Left lung (tissue), 10 donors: ENCODE data around the gene CTNNA3. TPM values are rescaled to one million over a fixed set of nuclear protein-coding genes. Genes with fewer than 3 reads are reported as not detected.

Experiments used
- ATAC-seq: fragments of 200-7000 bp; cut with Tn5 transposase; one replicate; pipeline ENCODE4 v1.9.1; 2020; ENCODE audit warnings: moderate library complexity
- DNase-seq, 4 donors: peaks; one replicate each; pipeline ENCODE4 v3.0.0-alpha.2; 2013 to 2020
- H3K27ac ChIP-seq, 2 donors: fragments of 200-600 bp; sonication (generic) in 1 of 2; one replicate each; pipeline versions ENCODE4 v1.5.0 to v1.8.0; 2020 to 2021
- H3K27me3 ChIP-seq, 2 donors: fragments of 200-600 bp; sonication (generic) in 1 of 2; one replicate each; pipeline versions ENCODE4 v1.5.0 to v1.8.0; 2020 to 2021
- H3K36me3 ChIP-seq, 2 donors: fragments of 200-600 bp; sonication (generic) in 1 of 2; one replicate each; pipeline versions ENCODE4 v1.5.0 to v1.8.0; 2020 to 2021
- H3K4me1 ChIP-seq, 2 donors: fragments of 200-600 bp; one replicate each; pipeline ENCODE4 v1.8.0; 2021
- H3K4me3 ChIP-seq, 2 donors: fragments of 200-600 bp; sonication (generic) in 1 of 2; one replicate each; pipeline versions ENCODE4 v1.5.0 to v1.8.0; 2020 to 2021; ENCODE audit warnings: mild to moderate bottlenecking in 1 of 2
- H3K9me3 ChIP-seq, 2 donors: fragments of 200-600 bp; sonication (generic) in 1 of 2; one replicate each; pipeline versions ENCODE4 v1.5.0 to v1.8.0; 2020 to 2021
- CTCF ChIP-seq, 2 donors: fragments of 200-600 bp; sonication (generic) in 1 of 2; IDR thresholded peaks; one replicate each; pipeline versions ENCODE4 v1.5.0 to v1.8.0; 2021; ENCODE audit warnings: antibody characterized with exemption in 2 of 2
- intact Hi-C, 2 donors: fragments of 100-400 bp; cut with DNase I; formaldehyde crosslinking; loops; one replicate each; pipeline versions ENCODE4 v1.11.2 to v1.14.2; 2022
- polyA plus RNA-seq, 6 donors: library from polyadenylated mRNA; unstranded; fragments of 120-200 nt; gene quantifications; one replicate each; pipeline ENCODE4 v1.2.1, GENCODE V29; 2013; ENCODE audit not compliant: insufficient read length in 6 of 6
- total RNA-seq, 2 donors: library from RNA; stranded (reverse); fragmentation: NEBNext Ultra II Directional; extraction: Animal tissue kit (Norgen Biotek cat#: 25700); gene quantifications; one replicate each; pipeline ENCODE4 v1.2.1, GENCODE V29; 2021
- donor health status: DM: no; HTN: yes; CAD: no.
- donor health status: DM: no; HTN: no; CAD: no.

The CTNNA3 gene
- total and polyA plus RNA-seq, 8 donors = 1.1 to 8.2 (median 6.6) TPM; not detected in 1

- H3K27ac ChIP-seq = no peak overlapping the region
- H3K27me3 ChIP-seq = no peaks in the 10 kb centered on the region
- ATAC-seq = no peak
- no peak overlapping the region for H3K4me3 ChIP-seq
- intact Hi-C loops = no loop called here
- no peak for TF ChIP-seq CTCF (IDR thresholded peaks at IDR 0.05)
- no peaks in the 10 kb centered on the region for H3K36me3 ChIP-seq
- no peaks in the 10 kb centered on the region for H3K4me1 ChIP-seq
- no peaks in the 10 kb centered on the region for H3K9me3 ChIP-seq
- no peak for DNase-seq
Measured at GRCh38 chr10:66501356-66501755, 1194.6 kb downstream of the CTNNA3 start.

- no peak for TF ChIP-seq CTCF (IDR thresholded peaks at IDR 0.05)
- DNase-seq (no peak), ATAC-seq (no peak)
- Histone ChIP-seq H3K9me3 (peaks cover 0 to 3% of the 10 kb centered on the region in 2 donors), H3K4me3 (no peak overlapping the region), H3K27ac (no peak overlapping the region), H3K4me1 (no peaks in the 10 kb centered on the region), H3K27me3 (no peaks in the 10 kb centered on the region), H3K36me3 (no peaks in the 10 kb centered on the region)
- intact Hi-C loops = no loop called here
Measured at GRCh38 chr10:66483966-66484365, 1212.0 kb downstream of the CTNNA3 start.

- intact Hi-C loops = no loop called here
- no peak for DNase-seq
- no peak for TF ChIP-seq CTCF (IDR thresholded peaks at IDR 0.05)
- no peak overlapping the region for H3K4me3 ChIP-seq
- no peak for ATAC-seq
- H3K9me3 ChIP-seq = no peaks in the 10 kb centered on the region
- H3K4me1 ChIP-seq = no peaks in the 10 kb centered on the region
- no peaks in the 10 kb centered on the region for H3K36me3 ChIP-seq
- no peaks in the 10 kb centered on the region for H3K27me3 ChIP-seq
- H3K27ac ChIP-seq = no peak overlapping the region
Measured at GRCh38 chr10:66472156-66472555, 1223.8 kb downstream of the CTNNA3 start.

- intact Hi-C loops = no loop called here
- Histone ChIP-seq H3K27ac (no peak overlapping the region), H3K4me3 (no peak overlapping the region), H3K27me3 (no peaks in the 10 kb centered on the region), H3K36me3 (no peaks in the 10 kb centered on the region), H3K9me3 (peaks cover 0 to 14% of the 10 kb centered on the region in 2 donors), H3K4me1 (no peaks in the 10 kb centered on the region)
- DNase-seq (no peak), ATAC-seq (no peak)
- no peak for TF ChIP-seq CTCF (IDR thresholded peaks at IDR 0.05)
Measured at GRCh38 chr10:66467042-66467441, 1229.0 kb downstream of the CTNNA3 start.

GRCh38 chr10:66466622-66467021 is 1229.4 kb downstream of the CTNNA3 start:
- Histone ChIP-seq H3K27ac (no peak overlapping the region), H3K4me1 (no peaks in the 10 kb centered on the region), H3K27me3 (no peaks in the 10 kb centered on the region), H3K36me3 (no peaks in the 10 kb centered on the region), H3K9me3 (peaks cover 0 to 14% of the 10 kb centered on the region in 2 donors), H3K4me3 (no peak overlapping the region)
- intact Hi-C loops = no loop called here
- ATAC-seq (no peak), DNase-seq (no peak)
- no peak for TF ChIP-seq CTCF (IDR thresholded peaks at IDR 0.05)
